Stimulated activated CD4-positive, alpha-beta T cell treated with anti-CD3 and anti-CD28 coated beads, TNF-alpha, amount 100 ng/mL, for 48 hours (primary cell): ENCODE results near the gene SRRD.
A peak's percentile ranks its signal among the peaks of the same experiment; 100 is the strongest.
"Not testable (repeated sequence)": the region's sequence is repeated elsewhere in the genome, so short reads cannot be mapped to it uniquely, and the experiment has no call there.

Source experiments
- DNase-seq, 3 donors: peaks; one replicate each; pipeline ENCODE4 v3.0.0-alpha.2; 2020; ENCODE audit warnings: low read depth in 3 of 3

The SRRD gene

GRCh38 chr22:26483439-26484359 is at the start of gene SRRD, which contains the start of gene HPS4:
SRRD (plus strand) TSS chr22:26483877; CDS start chr22:26483891, 14 bp downstream.
HPS4 (minus strand) TSS chr22:26483783; CDS start chr22:26481762, 2,021 bp downstream.
- DNase-seq, result peak; percentile 81 to 88 (median 81)

GRCh38 chr22:26435327-26436093 is 48.2 kb upstream of the SRRD start:
- no peak for DNase-seq

- DNase-seq, result no peak
Observed at GRCh38 chr22:26436903-26437515, 46.7 kb upstream of the SRRD start.

GRCh38 chr22:26437694-26438392 is 45.8 kb upstream of the SRRD start:
- no peak for DNase-seq

- DNase-seq, result not testable (repeated sequence)
Observed at GRCh38 chr22:26438776-26439175, 44.9 kb upstream of the SRRD start.

- no peak for DNase-seq
Observed at GRCh38 chr22:26439559-26439958, 44.1 kb upstream of the SRRD start.

- DNase-seq, result no peak
Observed at GRCh38 chr22:26442086-26442756, 41.5 kb upstream of the SRRD start.

GRCh38 chr22:26443901-26444690 is 39.6 kb upstream of the SRRD start:
- no peak for DNase-seq

GRCh38 chr22:26444777-26445176 is 38.9 kb upstream of the SRRD start:
- no peak for DNase-seq

GRCh38 chr22:26445577-26446275 is 38.0 kb upstream of the SRRD start:
- DNase-seq, result no peak

GRCh38 chr22:26446808-26447515 is 36.7 kb upstream of the SRRD start:
- no peak for DNase-seq

- DNase-seq, result no peak
Observed at GRCh38 chr22:26447584-26448329, 35.9 kb upstream of the SRRD start.

GRCh38 chr22:26448334-26448733 is 35.3 kb upstream of the SRRD start:
- DNase-seq, result no peak

- no peak for DNase-seq
Observed at GRCh38 chr22:26448941-26449340, 34.7 kb upstream of the SRRD start.

- no peak for DNase-seq
Observed at GRCh38 chr22:26450453-26451185, 33.1 kb upstream of the SRRD start.

- DNase-seq, result no peak
Observed at GRCh38 chr22:26452236-26453016, 31.3 kb upstream of the SRRD start.

- DNase-seq, result no peak
Observed at GRCh38 chr22:26453216-26453615, 30.5 kb upstream of the SRRD start.
